Activated naive CD4-positive, alpha-beta T cell (primary cell): Measurements from ENCODE around the gene DSCAML1.

Source experiments
- DNase-seq, 4 experiments: peaks; one replicate each; lab custom pipeline; 2025; lab: John Stamatoyannopoulos, UW

The DSCAML1 gene

DNA sequence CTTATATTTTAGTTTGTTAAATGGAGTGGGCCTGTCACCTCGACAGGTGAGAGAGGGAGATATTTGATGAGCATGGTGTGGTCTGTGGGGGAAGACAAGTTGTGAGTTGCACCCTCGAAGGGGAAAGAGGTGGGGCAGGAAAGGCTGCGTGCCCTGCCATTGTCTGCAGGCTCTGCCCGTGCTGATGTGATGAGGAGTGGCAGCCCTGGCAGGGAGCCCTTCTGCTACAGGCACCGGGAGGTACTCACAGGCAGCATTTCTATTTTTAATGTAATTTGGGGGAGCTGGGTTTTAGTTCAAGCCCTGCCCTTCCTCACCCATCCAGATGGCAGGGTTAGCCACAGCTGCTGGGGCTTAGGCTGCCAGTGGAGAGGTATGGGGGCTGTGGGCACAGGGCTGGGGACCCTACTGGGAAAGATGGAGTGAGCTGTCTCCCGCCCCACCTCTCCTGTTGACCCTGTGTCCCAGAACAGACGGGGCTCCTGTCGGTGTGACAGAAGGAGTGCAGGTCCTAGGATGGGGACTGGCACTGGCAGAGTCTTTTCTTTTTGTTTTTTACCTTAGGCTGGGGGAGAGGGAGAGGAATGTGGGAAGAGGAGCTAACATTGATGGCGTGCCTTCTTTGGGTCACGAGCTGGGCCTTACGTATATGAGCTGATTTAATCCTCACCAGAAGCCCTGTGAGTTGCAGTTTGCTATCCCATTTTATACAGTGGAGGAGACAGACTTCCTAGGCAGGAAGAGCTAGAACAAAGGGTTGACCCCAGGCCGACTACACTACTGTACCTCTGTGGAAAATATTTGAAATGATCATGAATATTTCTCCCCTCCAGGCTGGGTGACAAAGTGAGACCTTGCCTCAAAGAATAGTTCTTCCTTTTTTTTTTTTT is 417.8 kb downstream of the DSCAML1 start:
- DNase-seq, result no peak
